DND-41 (cell line): ENCODE measurements around the gene SPAG5.

Experiments used
- ATAC-seq: fragments of 200-7000 bp; cut with Tn5 transposase; 3 replicates; pipeline ENCODE4 v1.9.1; 2021; ENCODE audit warnings: low read depth; ENCODE audit not compliant: insufficient read depth
- DNase-seq: peaks from one replicate; pipeline ENCODE4 v3.0.0-alpha.2; 2020
- H2AFZ ChIP-seq: 2 replicates; pipeline ENCODE4 v1.6.0; 2012; ENCODE audit warnings: low read depth, low read length
- H3K27ac ChIP-seq: 2 replicates; pipeline ENCODE4 v1.5.1; 2012; ENCODE audit warnings: low read length, inconsistent platforms
- H3K27me3 ChIP-seq: fragments of 200-600 bp; sonication (generic); 2 replicates; pipeline ENCODE4 v1.6.0; 2012; ENCODE audit warnings: low read length, mild to moderate bottlenecking, inconsistent platforms; ENCODE audit not compliant: insufficient read depth, poor library complexity
- H3K36me3 ChIP-seq: 2 replicates; pipeline ENCODE4 v1.5.1; 2012; ENCODE audit warnings: low read length, inconsistent platforms; ENCODE audit not compliant: insufficient read depth
- H3K4me1 ChIP-seq: 2 replicates; pipeline ENCODE4 v1.5.1; 2012; ENCODE audit warnings: mild to moderate bottlenecking, low read length; ENCODE audit not compliant: insufficient read depth
- H3K4me2 ChIP-seq: 2 replicates; pipeline ENCODE4 v1.6.0; 2012; ENCODE audit warnings: mild to moderate bottlenecking, moderate library complexity, low read length, inconsistent platforms; ENCODE audit not compliant: insufficient read depth
- H3K4me3 ChIP-seq, 2 experiments: fragments of 200-600 bp in 1 of 2; shearing (Covaris generic) in 1 of 2; 2 replicates each; pipeline ENCODE4 v1.5.1; 2012 to 2016; ENCODE audit warnings: inconsistent platforms in 2 of 2, low read length in 2 of 2, mild to moderate bottlenecking in 2 of 2, low read depth in 1 of 2, moderate library complexity in 1 of 2
- H3K79me2 ChIP-seq: 2 replicates; pipeline ENCODE4 v1.6.0; 2012; ENCODE audit warnings: low read length, inconsistent platforms; ENCODE audit not compliant: insufficient read depth
- H3K9ac ChIP-seq: 2 replicates; pipeline ENCODE4 v1.6.0; 2012; ENCODE audit warnings: low read depth, mild to moderate bottlenecking, inconsistent platforms, low read length, moderate library complexity
- H3K9me3 ChIP-seq: 2 replicates; pipeline ENCODE4 v1.5.1; 2012; ENCODE audit warnings: low read length, moderate library complexity, mild to moderate bottlenecking, inconsistent platforms; ENCODE audit not compliant: insufficient read depth, severe bottlenecking
- H4K20me1 ChIP-seq: 2 replicates; pipeline ENCODE4 v1.6.0; 2012; ENCODE audit warnings: low read length; ENCODE audit not compliant: insufficient read depth
- CTCF ChIP-seq: IDR thresholded peaks from 2 replicates; pipeline ENCODE4 v1.5.1; 2012; ENCODE audit warnings: borderline replicate concordance, low read length, moderate library complexity, mild to moderate bottlenecking; ENCODE audit not compliant: poor library complexity, severe bottlenecking; ENCODE audit errors: extremely low read depth
- EZH2 ChIP-seq: IDR thresholded peaks from 3 replicates; pipeline ENCODE4 v1.6.1; 2012; ENCODE audit warnings: borderline replicate concordance, low read depth, mild to moderate bottlenecking, moderate library complexity, low read length, inconsistent platforms; ENCODE audit not compliant: severe bottlenecking

SPAG5 gene

GRCh38 chr17:28584434-28584833 is 14.4 kb downstream of the SPAG5 start:
- TF ChIP-seq EZH2 (no peak), CTCF (no peak)
- Histone ChIP-seq H3K36me3 (peaks cover 90% of the 10 kb centered on the region), H4K20me1 (peaks cover 4% of the 10 kb centered on the region; the same call in 1 of the 2 replicates), H2AFZ (no peak overlapping the region), H3K27ac (no peak overlapping the region), H3K9me3 (no peaks in the 10 kb centered on the region), H3K9ac (no peak overlapping the region), H3K79me2 (peaks cover 2% of the 10 kb centered on the region; the same call in 1 of the 2 replicates), H3K4me3 (no peak overlapping the region), H3K27me3 (no peaks in the 10 kb centered on the region), H3K4me1 (no peaks in the 10 kb centered on the region), H3K4me2 (no peak overlapping the region)
- ATAC-seq (no peak), DNase-seq (no peak)

- no peaks in the 10 kb centered on the region for H3K4me1 ChIP-seq
- H3K79me2 ChIP-seq, result no peaks in the 10 kb centered on the region
- H3K9me3 ChIP-seq, result no peaks in the 10 kb centered on the region
- no peak overlapping the region for H3K4me2 ChIP-seq
- H3K36me3 ChIP-seq, result peaks cover 95% of the 10 kb centered on the region
- no peak overlapping the region for H3K9ac ChIP-seq
- no peak for ATAC-seq
- H2AFZ ChIP-seq, result no peak overlapping the region
- H3K27ac ChIP-seq, result no peak overlapping the region
- peaks cover 4% of the 10 kb centered on the region; the same call in 1 of the 2 replicates for H4K20me1 ChIP-seq
- TF ChIP-seq EZH2, result no peak
- TF ChIP-seq CTCF, result no peak
- DNase-seq, result no peak
- H3K27me3 ChIP-seq, result no peaks in the 10 kb centered on the region
- no peak overlapping the region for H3K4me3 ChIP-seq
Measured at GRCh38 chr17:28582513-28582912, 16.3 kb downstream of the SPAG5 start.

- DNase-seq (no peak), ATAC-seq (no peak)
- Histone ChIP-seq H3K27me3 (no peaks in the 10 kb centered on the region), H3K79me2 (no peaks in the 10 kb centered on the region), H3K4me3 (no peak overlapping the region), H3K4me2 (no peak overlapping the region), H3K4me1 (no peaks in the 10 kb centered on the region), H3K9ac (no peak overlapping the region), H3K27ac (no peak overlapping the region), H2AFZ (no peak overlapping the region), H3K9me3 (no peaks in the 10 kb centered on the region), H4K20me1 (peaks cover under 1% of the 10 kb centered on the region; the same call in 1 of the 2 replicates), H3K36me3 (peaks cover 90% of the 10 kb centered on the region)
- no peak for TF ChIP-seq CTCF
- no peak for TF ChIP-seq EZH2
Measured at GRCh38 chr17:28580959-28581358, 17.9 kb downstream of the SPAG5 start.

GRCh38 chr17:28579526-28579925 is 19.3 kb downstream of the SPAG5 start:
- no peaks in the 10 kb centered on the region for H3K4me1 ChIP-seq
- no peak for TF ChIP-seq CTCF
- TF ChIP-seq EZH2, result no peak
- no peak overlapping the region for H3K4me2 ChIP-seq
- ATAC-seq, result no peak
- H4K20me1 ChIP-seq, result no peaks in the 10 kb centered on the region
- H3K27ac ChIP-seq, result no peak overlapping the region
- no peaks in the 10 kb centered on the region for H3K9me3 ChIP-seq
- no peak overlapping the region for H3K9ac ChIP-seq
- H3K79me2 ChIP-seq, result no peaks in the 10 kb centered on the region
- H3K36me3 ChIP-seq, result peaks cover 77% of the 10 kb centered on the region
- H2AFZ ChIP-seq, result no peak overlapping the region
- no peak overlapping the region for H3K4me3 ChIP-seq
- no peaks in the 10 kb centered on the region for H3K27me3 ChIP-seq
- DNase-seq, result no peak
